ENCODE data around the gene PRKCE. TPM values are rescaled to one million over a fixed set of nuclear protein-coding genes. Genes with fewer than 3 reads are reported as not detected.
"Not testable (repeated sequence)": the region's sequence is repeated elsewhere in the genome, so short reads cannot be mapped to it uniquely, and the experiment has no call there.

Gene PRKCE
- total RNA-seq, 2 experiments from 2014 or later: 7.0 to 7.3 TPM

DNA sequence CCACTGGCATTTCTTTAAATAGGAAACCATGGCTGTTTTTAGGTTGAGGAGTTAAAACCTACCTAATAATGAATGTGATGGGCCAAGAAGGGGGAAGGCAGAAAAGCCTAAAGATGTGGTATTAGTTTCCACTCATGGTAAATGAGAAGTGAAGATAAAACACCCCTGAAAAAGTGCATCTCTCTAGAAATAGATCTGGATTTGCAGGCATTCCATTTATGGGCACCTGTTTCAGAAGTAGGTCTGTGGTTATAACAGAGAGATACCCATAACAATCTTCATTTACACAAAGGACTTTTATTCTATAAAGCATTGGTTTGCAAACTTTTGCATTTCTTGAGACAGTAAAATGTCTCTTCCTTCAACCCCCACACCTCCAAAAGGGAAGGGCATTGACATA is 62.1 kb downstream of the PRKCE start:
- CTCF ChIA-PET: no interaction called here
- POLR2A ChIA-PET: no interaction called here

DNA sequence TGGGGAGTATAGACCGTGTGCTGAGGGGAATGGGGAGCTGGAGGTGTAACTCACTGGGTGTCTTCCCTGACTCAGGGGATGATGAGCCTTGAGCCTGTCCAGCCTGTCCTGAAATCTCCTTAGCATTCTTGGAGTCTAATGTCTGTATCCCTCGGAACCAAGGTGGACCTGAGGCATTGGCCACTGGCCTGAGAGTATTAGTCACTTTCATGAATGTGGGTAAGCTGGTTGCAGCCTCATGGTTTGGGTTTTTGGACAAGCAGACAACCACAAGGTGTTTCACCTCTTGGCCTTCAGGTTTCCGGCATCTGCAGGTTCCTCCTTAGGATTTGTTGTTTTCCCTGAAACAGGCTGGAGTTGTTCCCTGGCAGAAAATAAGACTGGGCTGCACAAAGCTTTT is 63.2 kb downstream of the PRKCE start:
- POLR2A ChIA-PET: no interaction called here
- CTCF ChIA-PET: no interaction called here

DNA sequence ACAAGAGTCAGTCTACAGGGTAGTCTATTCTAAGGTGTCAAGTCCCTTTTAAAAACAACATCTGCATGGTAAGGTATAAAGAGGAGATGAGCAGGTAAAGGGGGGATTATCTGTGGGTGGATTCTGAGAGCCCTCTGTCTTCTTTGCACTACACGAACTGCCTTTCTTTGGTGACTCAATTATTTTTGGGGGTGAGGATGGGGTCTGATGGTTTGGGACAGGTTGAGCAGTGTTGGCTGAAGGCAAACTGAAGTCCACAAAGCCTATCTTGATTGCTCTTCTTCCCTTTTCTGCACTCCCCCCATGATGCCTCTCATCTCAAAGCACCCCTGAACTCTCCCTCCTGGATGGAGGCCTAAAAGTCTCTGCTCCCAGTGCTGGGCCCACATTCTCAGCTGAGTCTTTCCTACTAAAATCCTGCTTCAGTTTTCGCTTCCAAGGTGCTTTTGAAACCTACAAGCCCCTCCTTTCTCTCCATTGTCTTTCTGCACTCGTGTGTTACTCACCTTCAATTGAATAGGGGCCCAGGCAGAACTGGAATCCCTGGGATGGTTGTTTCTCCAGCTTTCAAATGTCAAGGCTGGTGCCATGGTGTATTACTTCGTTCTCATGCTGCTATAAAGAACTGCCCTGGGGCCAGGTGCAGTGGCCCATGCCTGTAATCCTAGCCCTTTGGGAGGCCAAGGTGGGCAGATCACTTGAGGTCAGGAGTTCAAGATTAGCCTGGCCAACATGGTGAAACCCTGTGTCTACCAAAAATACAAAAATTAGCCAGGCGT is 64.3 kb downstream of the PRKCE start:
- POLR2A ChIA-PET: no interaction called here

DNA sequence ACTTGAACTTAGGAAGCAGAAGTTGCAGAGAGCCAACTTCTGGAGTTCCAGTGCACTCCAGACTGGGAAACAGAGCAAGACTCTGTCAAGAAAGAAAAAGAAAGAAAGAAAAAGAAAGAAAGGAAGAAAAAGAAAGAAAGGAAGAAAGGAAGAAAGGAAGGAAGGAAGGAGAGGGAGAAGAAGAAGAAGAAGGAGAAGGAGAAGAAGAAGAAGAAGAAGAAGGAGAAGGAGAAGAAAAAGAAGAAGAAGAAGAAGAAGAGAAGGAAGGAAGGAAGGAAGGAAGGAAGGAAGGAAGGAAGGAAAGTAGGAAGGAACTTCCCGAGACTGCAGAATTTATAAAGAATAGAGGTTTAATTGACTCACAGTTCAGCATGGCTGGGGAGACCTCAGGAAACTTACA is 65.0 kb downstream of the PRKCE start:
- CTCF ChIA-PET, POLR2A ChIA-PET: not testable (repeated sequence)

More for the DNA sequence above, 64.3 kb downstream of the PRKCE start:
- CTCF ChIA-PET: no interaction called here

DNA sequence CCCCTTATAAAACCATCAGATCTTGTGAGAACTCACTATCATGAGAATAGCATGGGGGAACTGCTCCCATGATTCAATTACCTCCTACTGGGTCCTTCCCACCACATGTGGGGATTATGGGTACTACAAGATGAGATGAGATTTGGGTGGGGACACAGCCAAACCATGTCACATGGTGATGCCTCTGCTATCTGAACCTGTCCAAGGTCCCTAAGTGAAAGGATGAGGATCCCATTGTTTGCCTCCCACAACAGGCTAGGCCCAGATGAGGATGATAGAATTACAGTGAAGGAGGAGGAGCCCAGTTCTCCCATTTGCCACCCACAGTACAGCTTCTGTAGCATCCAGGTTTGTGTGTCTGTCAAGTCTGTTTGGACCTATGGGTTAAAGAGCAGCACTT is 65.4 kb downstream of the PRKCE start:
- POLR2A ChIA-PET: no interaction called here
- CTCF ChIA-PET: no interaction called here

DNA sequence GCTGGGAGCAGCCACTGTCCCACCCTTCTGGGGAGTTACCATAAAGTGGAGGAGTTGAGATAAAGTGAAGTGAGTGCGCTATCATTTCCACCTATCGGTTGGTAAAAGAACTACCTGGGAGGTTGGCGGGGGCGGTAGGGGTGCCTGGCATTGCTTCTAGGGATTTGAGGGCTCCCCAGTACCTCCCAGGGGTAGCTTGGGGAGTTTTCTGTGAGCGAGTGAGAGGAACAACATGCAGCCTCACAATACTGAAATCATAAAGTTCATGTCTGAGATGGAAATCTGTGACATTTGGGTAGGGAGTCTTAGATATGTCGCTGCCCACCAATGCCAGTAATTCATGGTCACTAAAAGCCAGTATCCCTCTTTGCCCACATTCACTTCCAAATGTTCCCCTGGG is 68.7 kb downstream of the PRKCE start:
- POLR2A ChIA-PET: no interaction called here

DNA sequence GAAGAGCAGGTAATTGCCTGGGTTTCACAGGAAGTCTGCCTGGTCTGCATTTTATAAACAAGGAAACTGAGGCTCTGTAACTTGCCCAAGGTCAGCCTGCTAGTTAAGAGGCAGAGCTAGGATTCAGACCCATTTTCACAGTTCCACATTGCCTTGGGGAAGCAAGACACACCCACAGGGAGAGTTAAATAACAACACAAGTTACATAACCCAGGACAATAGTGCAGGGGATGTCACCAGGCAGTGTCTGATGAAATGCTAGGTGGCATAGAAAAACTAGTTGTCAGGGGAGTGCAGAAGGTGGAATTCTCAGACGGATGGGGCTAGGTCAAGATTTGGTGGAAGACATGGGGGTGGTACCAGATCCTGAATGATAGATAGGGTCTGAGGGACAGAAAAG is 69.7 kb downstream of the PRKCE start:
- ChIA-PET CTCF (no interaction called here), POLR2A (no interaction called here)

More for the DNA sequence above, 68.7 kb downstream of the PRKCE start:
- CTCF ChIA-PET: no interaction called here

DNA sequence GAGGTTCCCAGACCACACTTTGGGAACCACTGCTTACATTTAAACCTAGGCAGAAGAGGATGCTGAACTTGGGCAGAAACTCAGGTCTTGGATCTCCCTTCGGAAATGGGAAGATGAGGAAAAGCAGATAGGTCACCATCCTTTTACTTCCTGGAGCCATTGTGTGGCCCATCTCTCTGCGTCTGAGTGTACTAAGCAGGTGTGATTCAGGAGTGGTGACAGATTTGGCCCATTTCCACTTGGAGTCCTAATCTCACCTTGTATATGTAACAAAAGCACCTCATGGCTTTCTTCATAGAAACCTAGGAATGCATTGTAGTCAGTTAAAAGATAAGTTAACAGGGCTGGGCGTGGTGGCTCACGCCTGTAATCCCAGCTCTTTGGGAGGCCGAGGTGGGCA is 71.0 kb downstream of the PRKCE start:
- ChIA-PET POLR2A (no interaction called here), CTCF (no interaction called here)

DNA sequence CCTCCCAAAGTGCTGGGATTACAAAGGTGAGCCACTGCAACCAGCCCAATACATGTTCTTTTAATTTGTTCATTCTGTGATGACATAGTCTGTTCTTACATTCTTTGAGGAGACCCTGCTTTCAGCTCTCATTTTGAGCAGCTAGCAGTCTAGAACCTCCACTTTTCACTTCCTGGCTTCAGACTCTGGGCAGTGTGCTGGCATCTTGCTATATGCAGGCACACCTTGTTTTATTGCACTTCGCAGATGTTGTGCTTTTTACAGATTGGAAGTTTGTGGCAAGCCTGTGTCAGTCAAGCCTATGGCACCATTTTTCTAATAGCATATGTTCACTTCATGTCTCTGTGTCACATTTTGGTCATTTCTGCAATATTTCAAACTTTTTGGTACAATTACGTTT is 72.4 kb downstream of the PRKCE start:
- CTCF ChIA-PET: no interaction called here
- POLR2A ChIA-PET: no interaction called here

DNA sequence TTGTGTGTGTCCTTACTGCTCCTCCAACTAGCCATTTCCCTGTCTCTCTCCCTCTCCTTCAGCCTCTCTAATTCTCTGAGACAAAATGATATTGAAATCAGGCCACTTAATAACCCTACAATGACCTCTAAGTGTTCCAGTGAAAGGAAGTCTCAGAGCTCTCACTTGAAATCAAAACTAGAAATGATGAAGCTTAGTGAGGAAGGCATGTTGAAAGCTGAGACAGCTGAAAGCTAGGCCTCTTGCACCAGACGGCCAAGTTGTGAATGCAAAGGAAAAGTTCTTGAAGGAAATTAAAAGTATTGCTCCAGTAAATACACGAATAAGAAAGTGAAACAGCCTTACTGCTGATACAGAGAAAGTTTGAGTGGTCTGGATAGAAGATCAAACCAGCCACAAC is 72.9 kb downstream of the PRKCE start:
- ChIA-PET POLR2A (no interaction called here), CTCF (no interaction called here)

DNA sequence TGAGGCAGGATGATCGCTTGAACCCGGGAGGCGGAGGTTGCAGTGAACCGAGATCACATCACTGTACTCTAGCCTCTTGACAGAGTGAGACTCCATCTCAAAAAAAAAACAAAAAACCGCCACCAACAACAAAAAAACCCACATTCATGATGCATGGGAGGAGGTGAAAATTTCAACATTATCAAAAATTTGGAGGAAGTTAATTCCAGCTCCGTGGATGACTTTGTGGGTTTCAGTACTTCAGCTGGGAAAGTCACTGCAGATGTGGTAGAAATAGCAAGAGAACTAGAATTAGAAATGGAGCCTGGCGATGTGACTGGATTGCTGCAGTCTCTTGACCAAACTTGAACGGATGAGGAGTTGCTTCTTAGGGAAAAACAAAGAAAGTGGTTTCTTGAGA is 74.3 kb downstream of the PRKCE start:
- ChIA-PET POLR2A (no interaction called here), CTCF (no interaction called here)

DNA sequence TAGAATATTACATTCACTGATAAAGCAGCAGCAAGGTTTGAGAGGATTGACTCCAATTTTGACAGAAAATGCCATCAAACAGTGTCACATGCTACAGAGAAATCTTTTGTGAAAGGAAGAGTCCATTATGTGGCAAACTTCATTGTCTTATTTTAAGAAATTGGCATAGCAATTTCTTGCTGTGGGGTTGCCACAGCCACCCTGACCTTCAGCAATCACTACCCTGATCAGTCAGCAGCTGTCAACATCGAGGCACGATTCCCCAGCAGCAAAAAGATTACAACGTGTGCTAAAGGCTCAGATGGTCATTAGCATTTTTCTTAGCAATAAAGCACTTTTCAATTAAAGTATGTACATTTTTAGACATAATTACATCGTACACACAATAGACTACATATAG is 74.7 kb downstream of the PRKCE start:
- CTCF ChIA-PET: no interaction called here
- POLR2A ChIA-PET: no interaction called here

DNA sequence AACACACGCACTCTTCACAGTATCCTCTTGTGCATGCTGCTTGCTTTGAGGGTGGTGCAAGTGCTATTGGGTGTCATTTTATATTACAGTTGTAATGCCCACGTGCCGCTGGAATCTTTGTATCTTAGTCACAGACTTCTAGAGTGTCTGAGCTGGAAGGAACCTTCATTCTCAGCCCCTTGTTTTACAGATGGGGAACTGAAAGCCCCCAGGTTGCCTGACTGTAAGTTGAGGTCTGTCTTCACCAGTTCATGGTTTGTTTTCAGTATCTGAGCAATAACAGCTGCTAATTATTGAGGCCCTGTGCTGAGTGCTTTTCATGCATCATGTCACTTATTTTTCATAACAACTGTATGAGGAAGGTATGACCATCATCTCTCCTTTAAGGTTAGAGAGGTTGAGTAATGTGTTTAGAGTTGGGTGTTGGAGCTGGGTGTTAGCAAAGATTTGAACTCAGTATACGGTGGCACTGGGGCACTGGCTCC is 77.0 kb downstream of the PRKCE start:
- CTCF ChIA-PET: no interaction called here
- POLR2A ChIA-PET: no interaction called here

DNA sequence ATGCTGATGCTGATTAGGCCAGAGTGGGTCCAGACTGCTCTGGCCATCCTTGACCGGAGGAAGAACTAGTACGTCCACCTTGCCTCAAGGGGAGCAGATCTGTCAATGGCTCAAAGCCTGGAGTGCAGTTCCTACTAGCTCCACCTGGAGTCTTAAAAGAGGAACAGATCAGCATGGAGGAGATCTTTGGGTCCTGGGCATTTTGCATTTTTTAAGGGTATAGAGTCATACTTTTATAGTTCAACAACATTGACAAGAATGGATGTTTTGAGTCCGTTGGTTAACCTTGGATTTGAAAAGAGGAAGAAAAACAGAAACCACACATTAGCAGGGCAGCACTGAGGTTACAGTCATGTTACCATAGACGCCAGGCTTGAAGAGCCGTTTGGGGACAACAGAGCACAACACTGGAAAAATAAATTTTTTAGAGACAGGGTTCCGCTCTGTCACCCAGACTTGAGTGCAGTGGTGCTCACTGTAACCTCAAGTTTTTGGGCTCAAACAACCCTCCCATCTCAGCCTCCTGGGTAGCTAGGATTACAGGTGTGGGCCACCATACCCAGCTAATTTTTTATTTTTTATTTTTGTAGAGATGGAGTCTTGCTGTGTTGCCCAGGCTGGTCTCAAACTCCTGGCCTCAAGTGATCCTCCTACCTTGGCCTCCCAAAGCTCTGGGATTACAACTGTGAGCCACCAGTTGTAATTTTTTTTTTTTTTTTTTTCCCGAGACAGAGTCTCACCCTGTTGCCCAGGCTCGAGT is 78.5 kb downstream of the PRKCE start:
- POLR2A ChIA-PET: no interaction called here
- CTCF ChIA-PET: no interaction called here

DNA sequence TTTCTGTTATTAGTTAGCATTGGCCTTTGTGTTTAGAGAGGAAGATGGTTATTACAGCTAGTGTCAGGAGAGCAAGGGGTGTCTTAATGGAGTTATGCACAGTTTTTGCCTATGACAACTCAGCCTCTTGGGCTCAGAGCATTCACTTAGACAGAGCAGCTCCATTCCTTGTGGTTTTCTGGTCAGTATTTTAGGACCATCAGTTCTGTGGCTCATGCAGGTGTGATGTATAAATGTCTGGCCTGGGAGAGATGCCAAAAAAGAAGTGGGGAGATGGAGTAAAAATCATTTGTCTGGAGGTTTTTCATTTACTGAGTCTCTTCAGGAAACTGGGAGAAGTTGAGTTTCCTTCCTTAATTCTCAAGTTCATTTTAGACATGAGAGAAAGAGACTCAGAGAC is 79.7 kb downstream of the PRKCE start:
- ChIA-PET CTCF (no interaction called here), POLR2A (no interaction called here)

DNA sequence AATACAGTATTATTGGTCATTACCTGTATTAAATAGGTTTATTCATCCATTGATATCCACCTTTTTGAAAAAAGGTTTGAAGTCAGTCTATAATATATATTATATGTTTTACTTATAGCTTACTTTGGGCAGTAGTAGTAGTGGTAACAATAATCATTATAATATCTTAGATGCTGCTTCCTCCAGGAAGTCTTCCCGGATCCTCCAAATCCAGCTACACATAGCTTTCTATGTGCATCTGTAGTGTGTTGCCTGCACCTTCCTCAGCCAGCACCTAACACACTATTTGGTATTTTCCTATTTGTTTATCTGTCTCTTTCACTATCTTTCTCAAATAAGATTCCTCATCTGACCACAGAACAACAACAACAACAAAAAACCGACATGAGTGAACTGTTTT is 81.0 kb downstream of the PRKCE start:
- POLR2A ChIA-PET: no interaction called here

DNA sequence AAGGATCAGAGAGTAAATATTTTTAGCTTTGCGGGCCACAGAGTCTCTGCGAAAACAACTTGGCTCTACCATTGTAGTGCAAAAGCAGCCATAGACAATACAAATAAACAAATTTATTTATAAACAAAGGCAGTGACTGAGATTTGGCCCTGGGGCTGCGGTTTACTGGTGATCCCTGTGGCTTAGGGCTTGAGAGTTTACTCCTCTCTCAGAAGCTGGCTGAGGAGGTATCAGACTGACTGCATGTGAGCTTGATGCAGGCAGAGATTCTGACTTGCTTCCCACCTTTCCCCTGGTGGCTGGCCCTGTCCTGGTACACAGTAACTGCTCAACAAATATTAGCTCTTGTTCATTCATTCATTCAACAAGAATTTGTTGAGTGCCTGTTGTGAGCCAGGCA is 81.5 kb downstream of the PRKCE start:
- CTCF ChIA-PET: interaction anchor here (1.1 kb wide), 1 partner anchor 81 kb away, joined by 3 read pairs; the partner anchor contains the start of gene PRKCE
- POLR2A ChIA-PET: no interaction called here

More for the DNA sequence above, 81.0 kb downstream of the PRKCE start:
- CTCF ChIA-PET: no interaction called here

DNA sequence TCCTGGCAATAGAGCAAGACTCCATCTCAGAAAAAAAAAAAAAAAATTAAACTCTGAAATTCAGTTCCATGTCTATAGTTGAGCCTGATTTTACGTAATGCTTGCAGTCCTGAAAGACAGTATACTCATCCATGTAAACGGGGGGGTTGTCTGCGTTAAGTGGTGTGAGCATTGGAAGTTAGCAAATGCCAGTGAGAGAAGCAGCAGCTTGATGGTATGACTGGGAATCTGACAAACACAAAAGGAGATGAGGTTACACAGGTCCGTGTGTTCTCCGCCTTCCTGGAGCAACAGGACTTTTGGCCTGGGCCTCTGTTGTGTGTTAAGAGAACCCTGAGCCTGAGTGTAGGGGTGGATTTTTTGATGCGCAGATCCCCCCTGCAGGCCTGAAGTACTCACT is 82.9 kb downstream of the PRKCE start:
- ChIA-PET POLR2A (no interaction called here), CTCF (no interaction called here)

DNA sequence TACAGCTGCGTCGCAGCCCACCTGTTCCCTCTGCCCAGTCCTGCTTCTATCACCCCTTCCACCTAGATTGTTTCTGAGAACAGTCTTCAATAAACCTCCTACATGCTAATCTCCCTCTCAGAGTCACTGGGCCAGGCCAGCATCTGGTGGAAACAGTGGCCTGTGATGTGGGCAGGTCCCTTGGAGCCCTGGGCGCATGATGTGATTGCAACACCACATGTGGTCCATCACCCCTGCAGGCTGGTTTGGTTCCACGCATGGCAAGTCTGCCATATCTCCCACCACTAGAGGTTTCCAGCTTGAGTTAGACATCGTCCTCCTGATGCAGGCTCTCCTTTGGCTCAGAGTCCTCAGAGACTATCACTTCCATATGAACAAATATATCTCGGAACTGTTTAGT is 83.5 kb downstream of the PRKCE start:
- POLR2A ChIA-PET: interaction anchor here (0.6 kb wide), 1 partner anchor 1726 kb away, joined by 9 read pairs; no protein-coding TSS in a partner anchor
- CTCF ChIA-PET: no interaction called here

DNA sequence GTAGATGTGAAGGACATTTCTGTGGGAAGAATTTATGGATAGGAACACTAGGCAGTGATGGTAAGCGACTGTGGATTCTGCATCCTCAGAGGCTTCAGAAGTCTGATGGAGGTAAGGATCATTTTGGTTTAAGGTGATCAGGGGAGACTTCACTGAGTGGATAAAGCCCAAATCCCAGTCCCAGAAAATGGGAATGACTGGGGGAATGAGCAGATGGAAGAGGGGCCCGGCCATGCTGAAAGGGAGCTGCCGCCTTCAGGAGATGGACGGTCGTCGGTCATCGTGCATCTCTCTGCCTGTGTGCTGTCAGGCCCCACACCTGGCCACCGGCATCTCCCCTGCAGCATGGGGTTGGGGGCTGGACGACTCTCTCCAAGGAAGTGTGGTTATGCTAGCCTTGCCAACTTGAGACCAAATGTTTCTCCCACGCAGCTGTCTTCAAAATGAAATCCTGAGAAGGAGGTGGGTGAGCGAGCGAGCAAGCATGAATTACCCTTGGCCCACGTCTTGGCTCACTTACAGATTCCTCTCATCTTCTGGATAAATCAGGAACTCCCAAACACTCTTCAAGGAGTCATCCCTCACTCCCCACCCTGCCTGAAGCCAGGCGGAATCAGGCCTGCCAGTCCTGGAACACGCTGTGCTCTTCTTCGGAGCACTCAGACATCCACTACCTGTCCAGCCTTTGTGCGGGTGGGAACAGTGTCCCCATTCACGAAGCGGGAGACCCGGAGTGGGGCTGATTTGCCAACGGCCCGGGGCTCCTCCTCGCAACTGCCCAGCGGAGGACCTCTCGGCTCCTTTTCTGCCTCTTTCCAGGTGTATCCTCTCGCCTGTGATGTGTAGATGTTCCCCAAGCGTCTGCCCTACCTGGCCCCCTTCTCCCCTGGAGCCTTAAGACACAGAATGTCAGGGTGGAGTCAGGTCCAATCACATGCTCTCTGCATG is 85.6 kb downstream of the PRKCE start:
- POLR2A ChIA-PET: no interaction called here
- CTCF ChIA-PET: no interaction called here
